GM04503 (cell line): ENCODE measurements around the gene ABHD12.
"Not testable (repeated sequence)": the region's sequence is repeated elsewhere in the genome, so short reads cannot be mapped to it uniquely, and the experiment has no call there.

Experiments
- DNase-seq: peaks from one replicate; pipeline ENCODE4 v3.0.0-alpha.2; 2012; ENCODE audit warnings: low read depth

Gene ABHD12

GRCh38 chr20:25390538-25391528, at the start of gene ABHD12:
Gene ABHD12 (minus strand): TSS chr20:25390835. CDS start chr20:25390703, 132 bp downstream.
- peak; percentile 73 for DNase-seq

- no peak for DNase-seq
Measured at GRCh38 chr20:25439328-25439727, 48.7 kb upstream of the ABHD12 start.

GRCh38 chr20:25437153-25437581, 46.5 kb upstream of the ABHD12 start:
- peak; percentile 11 for DNase-seq

GRCh38 chr20:25424536-25424935, 33.9 kb upstream of the ABHD12 start:
- DNase-seq: no peak

GRCh38 chr20:25422032-25422431, 31.4 kb upstream of the ABHD12 start:
- DNase-seq: no peak

- no peak for DNase-seq
Measured at GRCh38 chr20:25421102-25421501, 30.5 kb upstream of the ABHD12 start.

GRCh38 chr20:25418776-25419175, 28.1 kb upstream of the ABHD12 start:
- DNase-seq: no peak

GRCh38 chr20:25408890-25409289, 18.3 kb upstream of the ABHD12 start:
- DNase-seq: no peak

GRCh38 chr20:25408170-25408547, 17.5 kb upstream of the ABHD12 start:
- no peak for DNase-seq

GRCh38 chr20:25407311-25408169, 16.9 kb upstream of the ABHD12 start, which contains the start of gene GINS1:
Gene GINS1 (plus strand): TSS chr20:25407673. CDS start chr20:25407821, 148 bp downstream.
- no peak for DNase-seq

GRCh38 chr20:25402583-25402982, 11.9 kb upstream of the ABHD12 start:
- DNase-seq: no peak

- DNase-seq: not testable (repeated sequence)
Measured at GRCh38 chr20:25400291-25400732, 9.7 kb upstream of the ABHD12 start.

- DNase-seq: no peak
Measured at GRCh38 chr20:25399037-25399430, 8.4 kb upstream of the ABHD12 start.

GRCh38 chr20:25398376-25399036, 7.9 kb upstream of the ABHD12 start:
- no peak for DNase-seq

- DNase-seq: no peak
Measured at GRCh38 chr20:25397821-25398220, 7.2 kb upstream of the ABHD12 start.

- no peak for DNase-seq
Measured at GRCh38 chr20:25397096-25397495, 6.5 kb upstream of the ABHD12 start.

- no peak for DNase-seq
Measured at GRCh38 chr20:25394996-25395395, 4.4 kb upstream of the ABHD12 start.

GRCh38 chr20:25394276-25394675, 3.6 kb upstream of the ABHD12 start:
- DNase-seq: no peak

GRCh38 chr20:25389858-25390537, 637 bp downstream of the ABHD12 start:
- no peak for DNase-seq

- DNase-seq: peak; percentile 39
Measured at GRCh38 chr20:25389401-25389857, 1.2 kb downstream of the ABHD12 start.

- DNase-seq: no peak
Measured at GRCh38 chr20:25382704-25383370, 7.8 kb downstream of the ABHD12 start.
